Measurements from ENCODE around the gene PGM2.

- no peak for TF ChIP-seq CTCF (optimal IDR thresholded peaks at IDR 0.05 in 1 of 3, IDR thresholded peaks at IDR 0.05 in 1 of 3, conservative IDR thresholded peaks at IDR 0.05 in 1 of 3; ENCODE audit: extremely low read depth in 1 of 3, insufficient read depth in 2 of 3, low read length in 3 of 3)
- no peak for TF ChIP-seq EZH2 (IDR thresholded peaks at IDR 0.05; ENCODE audit: low read length)
These were observed 30.8 kb upstream of the PGM2 start for GRCh38 chr4:37795581-37796195.
